HG02970 (cell line): ENCODE data around the gene SNHG17.
"Not testable (repeated sequence)": the region's sequence is repeated elsewhere in the genome, so short reads cannot be mapped to it uniquely, and the experiment has no call there.

ENCODE experiments used
- ATAC-seq: cut with Tn5 transposase; IDR thresholded peaks from one replicate; pipeline ENCODE4 v1.9.1; 2021; ENCODE audit warnings: mild to moderate bottlenecking, moderate library complexity, moderate number of reproducible peaks; ENCODE audit not compliant: unreplicated experiment, low FRiP score

The SNHG17 gene

DNA sequence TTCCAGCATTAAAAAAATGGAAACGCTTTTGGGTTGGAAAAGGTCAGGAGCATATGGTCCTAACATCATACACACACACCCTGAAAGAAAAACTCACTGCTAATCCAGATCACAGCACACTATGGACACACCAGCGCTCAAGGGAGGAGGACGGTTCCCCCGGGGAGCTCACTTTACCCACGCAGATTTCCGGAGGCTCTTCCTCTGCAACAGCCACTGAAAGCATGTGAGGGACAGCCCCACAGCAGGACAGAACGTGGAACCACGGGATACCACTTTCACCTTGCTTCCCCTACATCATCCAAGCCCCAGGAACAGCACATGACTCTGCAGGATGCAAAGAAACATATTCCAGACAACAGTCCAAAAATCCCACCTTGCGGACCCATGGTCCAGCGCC is 13.2 kb downstream of the SNHG17 start:
- no peak for ATAC-seq

DNA sequence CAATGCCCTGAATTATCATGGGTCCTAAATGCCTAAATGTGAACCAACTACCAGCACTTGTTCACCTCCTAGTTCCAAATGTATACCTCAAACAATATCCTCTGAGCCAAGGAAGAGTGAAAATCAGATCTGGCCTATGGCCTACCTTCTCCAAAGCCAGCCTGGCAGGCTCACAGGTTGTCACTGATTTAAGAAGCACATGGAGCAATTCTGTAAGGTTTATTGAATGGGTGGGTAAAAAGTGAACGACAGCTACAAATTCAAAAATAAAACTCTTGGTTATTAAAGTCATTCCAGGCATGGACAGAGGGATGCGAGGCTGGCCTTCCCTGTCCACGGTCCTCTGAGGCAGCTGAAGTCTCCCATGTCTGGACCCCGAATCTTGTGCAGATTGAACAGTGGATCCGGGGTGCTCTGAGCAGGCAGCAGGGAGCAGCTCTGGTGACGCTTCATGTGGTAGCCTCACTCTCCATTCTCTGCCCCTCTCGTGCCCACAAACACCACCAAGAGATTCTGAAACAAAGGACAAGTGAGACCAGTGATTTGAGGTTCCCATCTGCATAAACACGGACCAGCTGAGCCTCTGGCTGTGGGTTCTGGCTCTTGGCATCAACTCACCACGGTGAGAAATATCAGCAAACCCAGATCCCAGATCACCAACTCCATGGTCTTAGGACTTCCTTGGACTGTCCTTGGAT is 14.6 kb downstream of the SNHG17 start:
- ATAC-seq = no peak

DNA sequence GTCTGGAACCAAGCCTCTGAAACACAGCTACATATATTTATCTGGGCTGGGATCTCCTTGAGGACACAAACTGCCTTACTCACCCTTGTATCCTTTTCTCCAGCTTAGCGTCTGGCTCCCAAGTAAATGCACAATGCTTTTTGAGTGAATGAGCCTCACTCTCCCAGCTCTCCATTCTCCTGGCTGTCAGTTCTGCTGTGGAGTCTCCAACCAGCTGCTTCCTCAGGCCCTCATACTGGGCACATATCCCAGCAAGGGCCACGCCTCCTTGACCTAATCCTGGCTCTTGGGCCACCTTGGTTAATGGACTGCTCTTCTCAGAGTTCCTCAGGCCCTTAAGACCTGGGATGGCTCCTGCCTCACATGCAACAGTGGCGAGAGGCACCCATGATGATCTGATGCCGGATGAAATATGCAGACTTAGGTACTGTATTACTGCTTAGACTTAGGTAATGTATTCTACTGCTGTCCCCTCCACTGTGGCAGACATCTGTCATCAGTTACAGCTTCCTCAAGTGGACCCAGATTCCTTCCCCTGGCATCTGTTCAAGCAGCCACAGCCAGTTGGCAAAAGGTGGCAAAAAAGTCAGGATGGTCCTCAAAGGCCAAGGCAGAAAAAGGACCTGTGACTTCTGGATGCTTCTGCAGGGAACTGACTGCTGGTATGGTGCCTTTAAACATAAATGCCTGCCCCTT is 16.5 kb downstream of the SNHG17 start:
- no peak for ATAC-seq

DNA sequence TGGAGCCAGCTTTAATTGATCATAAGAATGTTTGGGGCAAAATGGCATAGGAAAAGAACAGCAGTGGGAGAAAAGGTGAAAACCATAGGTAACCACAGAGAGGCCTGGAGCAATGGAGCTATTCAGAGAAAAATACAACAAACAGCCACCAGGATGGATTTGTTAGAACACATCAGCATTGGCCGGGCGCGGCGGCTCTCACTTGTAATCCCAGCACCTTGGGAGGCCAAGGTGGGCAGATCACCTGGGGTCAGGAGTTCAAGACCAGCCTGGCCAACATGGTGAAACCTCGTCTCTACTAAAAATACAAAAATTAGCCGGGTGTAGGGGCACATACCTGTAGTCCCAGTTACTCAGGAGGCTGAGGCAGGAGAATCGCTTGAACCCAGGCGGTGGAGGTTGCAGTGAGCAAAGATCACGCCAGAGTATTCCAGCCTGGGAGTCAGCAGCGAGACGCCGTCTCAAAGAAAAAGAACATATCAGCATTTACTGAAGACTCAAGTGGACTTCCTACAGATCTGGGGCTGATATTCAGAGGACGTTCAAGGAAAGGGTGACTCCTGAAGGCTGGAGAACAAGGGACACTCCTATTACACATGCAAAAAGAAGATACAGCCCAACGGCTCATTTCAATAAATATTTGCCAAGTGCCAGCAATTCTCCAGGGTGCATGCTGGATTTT is 20.2 kb downstream of the SNHG17 start:
- ATAC-seq = no peak

DNA sequence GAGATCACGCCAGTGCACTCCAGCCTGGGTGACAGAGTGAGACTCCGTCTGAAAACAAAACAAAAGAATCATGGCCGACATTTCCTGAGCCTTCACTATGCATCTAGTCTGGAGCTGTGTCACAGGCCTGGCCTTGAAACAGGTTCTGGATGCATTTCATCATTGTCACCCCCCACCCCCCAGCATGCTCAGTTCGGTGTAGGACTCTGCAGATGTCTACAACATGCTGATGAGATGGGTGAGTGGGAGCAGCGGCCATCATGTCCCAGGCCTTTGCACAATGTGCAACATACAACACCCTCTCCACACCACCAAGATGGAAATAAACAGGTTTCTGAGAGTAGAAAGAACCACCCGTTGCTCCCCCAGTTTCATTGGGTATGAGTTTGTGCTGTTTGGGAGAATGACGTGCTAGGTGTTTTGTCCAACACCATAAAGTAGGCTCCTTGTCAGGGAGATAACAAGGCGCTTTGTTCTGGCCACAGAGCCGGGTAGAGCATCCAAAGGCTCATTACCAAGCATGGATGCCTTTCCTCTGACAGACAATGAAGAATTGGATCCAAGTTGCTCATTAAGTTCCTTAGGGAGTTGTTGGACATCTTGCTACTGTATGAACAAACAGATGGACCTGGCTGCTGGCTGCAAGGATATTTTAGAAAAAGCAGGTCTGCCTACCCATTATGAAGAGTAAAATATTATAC is 22.1 kb downstream of the SNHG17 start:
- no peak for ATAC-seq

DNA sequence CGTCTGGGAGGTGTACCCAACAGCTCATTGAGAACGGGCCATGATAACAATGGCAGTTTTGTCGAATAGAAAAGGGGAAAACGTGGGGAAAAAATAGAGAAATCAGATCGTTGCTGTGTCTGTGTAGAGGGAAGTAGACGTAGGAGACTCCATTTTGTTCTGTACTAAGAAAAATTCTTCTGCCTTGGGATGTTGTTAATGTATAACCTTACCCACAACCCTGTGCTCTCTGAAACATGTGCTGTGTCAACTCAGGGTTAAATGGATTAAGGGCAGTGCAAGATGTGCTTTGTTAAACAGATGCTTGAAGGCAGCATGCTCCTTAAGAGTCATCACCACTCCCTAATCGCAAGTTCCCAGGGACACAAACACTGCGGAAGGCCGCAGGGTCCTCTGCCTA is 27.3 kb downstream of the SNHG17 start:
- not testable (repeated sequence) for ATAC-seq

DNA sequence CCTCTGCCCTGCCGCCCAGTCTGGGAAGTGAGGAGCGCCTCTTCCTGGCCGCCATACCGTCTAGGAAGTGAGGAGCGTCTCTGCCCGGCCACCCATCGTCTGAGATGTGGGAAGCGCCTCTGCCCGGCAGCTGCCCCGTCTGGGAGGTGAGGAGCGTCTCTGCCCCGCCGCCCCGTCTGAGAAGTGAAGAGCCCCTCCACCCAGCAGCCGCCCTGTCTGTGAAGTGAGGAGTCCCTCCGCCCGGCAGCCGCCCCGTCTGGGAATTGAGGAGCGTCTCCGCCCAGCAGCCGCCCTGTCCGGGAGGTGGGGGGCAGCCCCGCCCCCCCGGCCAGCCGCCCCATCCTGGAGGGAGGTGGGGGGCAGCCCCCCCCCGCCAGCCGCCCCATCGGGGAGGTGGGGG is 27.8 kb downstream of the SNHG17 start:
- no peak for ATAC-seq

DNA sequence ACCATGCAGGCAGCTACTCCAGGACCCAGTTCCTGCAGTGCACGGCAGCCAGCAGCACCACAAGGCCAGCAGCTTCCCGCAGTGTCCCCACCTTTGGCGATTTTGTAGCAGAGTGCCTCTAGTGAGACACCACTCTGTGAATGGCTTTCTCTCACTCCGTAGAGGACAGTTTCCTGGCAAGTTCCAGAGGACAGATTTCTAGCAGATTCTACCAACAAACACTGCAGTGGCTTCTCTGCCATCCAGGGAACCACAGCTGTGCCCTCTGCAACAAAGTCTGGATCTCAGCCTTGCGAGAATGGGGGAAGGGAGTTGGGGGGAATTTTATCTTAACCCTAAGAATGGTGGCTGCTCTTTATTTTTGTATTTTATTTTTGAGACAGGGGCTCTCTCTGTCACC is 28.7 kb downstream of the SNHG17 start:
- ATAC-seq = no peak

DNA sequence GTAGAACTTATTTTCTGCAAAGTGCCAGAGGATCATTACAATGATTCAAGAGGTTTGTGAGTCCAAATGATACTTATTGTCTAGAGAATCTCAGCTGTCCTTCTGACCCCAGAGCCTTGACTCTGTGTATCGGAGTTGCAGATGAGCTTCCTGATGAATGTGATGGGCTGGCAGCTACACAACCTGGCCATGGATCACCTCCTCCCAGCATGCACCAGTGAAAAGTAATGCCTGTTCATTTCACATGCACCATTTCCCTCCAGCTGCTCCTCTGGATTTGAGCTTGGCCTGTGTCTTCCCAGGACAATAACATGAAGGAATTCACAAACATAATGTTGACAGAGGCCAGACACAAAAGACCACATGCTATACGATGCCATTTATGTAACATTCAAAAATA is 30.0 kb downstream of the SNHG17 start:
- no peak for ATAC-seq

DNA sequence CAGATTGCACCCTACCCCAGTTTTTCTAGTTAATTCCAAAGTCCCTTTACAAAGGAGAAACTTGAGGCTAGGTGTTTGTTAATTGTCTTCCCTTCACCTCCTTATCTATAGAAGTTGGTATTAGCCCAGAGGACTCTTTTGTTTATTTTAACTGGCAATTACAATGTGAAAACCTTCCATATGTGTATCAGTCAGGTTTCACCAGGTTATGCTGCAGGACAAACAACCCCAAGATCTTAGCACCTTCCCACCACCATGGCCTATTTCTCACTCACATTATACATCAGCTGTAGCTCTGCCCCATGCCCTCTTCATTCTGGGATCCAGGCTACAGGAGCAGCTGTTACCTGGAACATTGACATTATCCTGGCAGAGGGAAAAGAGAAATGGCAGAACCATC is 31.1 kb downstream of the SNHG17 start:
- no peak for ATAC-seq

DNA sequence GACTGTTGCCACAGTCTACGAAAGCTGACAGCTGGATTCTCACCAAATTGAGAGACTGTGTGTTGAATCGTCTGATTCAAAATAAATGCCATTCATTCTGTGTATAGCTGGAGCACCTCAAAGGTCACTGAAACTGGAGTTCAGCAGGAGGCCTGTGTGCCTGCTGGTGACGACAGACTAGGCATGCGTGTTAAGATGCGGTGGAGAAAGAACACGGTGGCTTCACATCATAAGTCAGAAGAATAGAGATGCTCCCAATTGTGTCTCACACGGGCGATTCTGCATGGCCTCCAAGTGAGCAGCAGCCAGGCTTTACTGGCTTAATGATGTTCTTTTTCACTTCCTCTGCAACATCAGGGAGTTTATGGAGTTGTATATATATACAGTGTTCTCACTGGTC is 32.3 kb downstream of the SNHG17 start:
- no peak for ATAC-seq

DNA sequence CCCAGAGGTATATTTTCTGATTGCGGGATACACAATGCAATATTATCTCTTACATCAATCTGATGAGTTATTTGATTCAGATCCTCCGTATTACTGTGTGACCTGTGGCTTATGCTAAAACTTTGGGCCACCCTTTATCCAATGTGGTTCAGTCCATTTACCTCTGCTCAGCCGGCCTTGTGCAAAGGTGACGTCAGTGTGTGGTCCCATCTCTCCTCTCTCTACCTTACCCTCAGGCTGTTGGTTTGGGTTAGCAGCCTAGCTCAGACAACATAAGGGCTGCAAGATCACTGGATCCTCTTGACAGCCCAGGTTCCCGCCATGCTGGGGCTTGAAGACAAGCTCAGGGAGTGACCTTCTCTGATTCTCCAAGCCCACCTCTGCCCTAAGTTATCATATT is 33.0 kb downstream of the SNHG17 start:
- no peak for ATAC-seq

DNA sequence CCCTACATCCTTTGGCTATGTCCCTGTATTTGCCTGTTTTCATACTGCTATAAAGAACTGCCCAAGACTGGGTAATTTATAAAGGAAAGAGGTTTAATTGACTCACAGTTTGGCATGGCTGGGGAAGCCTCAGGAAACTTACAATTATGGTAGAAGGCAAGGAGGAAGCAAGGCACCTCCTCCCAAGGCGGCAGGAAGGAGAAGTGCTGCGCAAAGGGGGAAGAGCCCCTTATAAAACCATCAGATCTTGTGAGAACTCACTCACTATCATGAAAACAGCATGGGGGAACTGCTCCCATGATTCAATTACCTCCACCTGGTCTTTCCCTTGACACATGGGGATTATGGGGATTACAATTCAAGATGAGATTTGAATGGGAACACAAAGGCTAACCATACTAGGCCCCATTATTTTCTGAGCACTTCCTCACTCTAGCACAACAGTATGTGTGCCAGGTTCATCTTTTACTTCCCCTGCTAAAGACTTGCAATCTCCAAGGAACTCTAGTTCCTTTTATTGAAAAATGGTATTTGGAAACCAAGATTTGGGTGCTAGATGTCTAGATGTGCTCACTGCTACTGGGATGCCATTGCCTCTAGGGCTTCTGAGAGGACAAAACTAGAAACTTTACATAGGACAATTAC is 39.3 kb downstream of the SNHG17 start:
- ATAC-seq = not testable (repeated sequence)

DNA sequence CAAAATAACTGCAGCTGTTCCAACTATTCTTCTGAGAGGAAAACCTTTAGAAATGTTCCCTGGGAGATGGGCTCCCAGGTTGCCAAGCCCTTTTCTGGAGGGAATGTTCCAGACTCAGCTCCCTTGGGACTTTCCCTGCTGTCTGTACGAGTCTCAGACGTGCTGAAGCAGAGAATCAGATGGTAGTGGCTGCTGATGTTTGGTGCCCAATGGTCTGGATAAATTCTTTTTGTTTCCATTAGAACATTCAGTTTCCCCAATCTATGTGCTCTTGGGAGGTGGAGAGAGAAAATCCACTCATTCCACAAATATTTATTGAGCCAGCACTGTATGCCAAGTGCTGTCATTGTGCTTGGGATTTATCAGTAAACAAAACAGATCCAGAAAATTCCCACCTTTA is 40.0 kb downstream of the SNHG17 start:
- no peak for ATAC-seq

DNA sequence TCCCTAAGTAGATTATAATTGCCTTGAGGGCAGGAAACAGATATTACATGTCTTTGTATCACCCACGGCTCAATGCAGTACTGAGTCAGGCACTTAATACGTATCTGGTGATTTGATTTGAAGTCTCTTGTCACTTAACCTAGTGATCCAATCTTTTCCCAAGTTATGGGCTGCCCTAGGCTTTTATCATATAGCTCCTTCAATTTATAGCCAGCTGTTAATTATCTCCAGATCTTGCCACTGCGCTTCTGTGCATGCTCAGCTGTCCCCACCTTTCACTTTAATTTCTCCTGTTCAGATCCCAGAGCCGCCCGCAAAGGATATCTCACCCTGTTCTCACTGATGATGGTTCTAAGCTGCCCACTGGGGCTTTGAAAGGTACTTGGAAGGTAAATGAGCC is 41.9 kb downstream of the SNHG17 start:
- ATAC-seq = no peak

DNA sequence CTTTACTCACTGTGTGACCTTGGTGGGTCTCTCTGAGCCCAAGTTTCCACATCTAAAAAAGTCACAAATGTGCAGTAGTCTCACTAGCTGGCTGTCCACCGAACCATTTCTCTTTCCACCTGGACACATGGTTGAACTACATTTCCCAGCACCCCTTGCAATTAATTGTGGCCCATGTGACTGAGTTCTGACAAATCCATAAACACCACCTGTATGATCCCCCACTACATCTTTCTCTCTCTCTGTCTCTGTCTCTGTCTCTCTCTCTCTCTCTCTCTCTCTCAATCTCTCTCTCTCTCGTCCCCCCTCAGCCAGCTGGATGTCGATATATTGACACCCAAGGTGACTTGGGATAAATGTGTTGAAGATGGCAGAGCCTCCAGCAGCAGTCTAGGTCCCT is 42.8 kb downstream of the SNHG17 start:
- no peak for ATAC-seq

DNA sequence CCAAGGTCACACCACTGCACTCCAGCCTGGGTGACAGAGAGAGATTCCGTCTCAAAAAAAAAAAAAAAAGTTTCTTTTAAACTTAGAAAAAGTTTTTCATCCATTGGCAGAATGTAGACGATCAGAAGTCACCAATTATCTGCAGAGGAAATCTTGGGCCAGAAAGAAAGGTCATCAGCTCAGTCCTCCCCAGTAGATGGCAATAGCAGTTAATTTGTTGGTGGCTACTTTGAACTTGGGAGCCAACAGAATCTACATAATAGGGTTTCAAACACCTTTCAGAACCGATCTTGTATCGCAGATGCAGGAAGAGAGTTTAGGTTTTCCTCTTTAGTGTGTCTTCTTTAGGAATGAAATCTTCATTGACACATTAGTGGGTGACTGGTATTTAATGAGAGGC is 47.2 kb downstream of the SNHG17 start:
- no peak for ATAC-seq

DNA sequence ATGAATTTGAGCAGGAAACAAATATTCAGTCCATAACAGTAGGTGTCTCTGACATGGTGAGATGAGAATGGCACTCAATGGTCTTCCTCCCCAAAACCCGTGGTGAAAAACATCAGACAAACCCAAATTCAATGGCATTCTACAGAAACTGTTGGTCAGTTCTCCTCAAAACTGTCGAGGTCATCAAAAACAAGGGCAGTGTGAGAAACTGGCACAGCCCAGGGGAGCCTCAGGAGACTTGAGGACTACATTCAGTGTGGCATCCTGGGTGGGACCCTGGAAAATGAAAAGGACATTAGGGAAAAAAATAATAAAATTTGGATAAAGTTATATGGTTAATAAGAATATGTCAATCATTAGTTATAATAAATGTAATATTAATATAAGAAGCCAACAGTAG is 48.3 kb downstream of the SNHG17 start:
- no peak for ATAC-seq

DNA sequence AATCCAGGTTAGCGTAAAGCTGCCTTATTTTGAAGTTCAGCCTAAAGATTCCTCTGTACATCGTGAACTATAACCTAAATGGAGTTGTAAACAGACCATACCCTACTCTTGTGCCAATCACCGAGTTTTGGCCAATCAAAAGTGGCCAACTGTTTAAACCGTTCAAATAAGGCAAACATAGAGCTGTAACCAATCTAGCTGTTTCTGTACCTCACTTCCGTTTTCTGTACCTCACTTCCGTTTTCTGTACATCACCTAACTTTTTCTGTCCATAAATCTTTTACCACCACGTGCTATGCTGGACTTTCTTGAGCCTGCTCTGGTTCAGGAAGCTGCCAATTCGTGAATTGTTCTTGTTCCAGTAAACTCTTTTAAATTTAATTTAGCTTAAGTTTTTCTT is 49.1 kb downstream of the SNHG17 start:
- no peak for ATAC-seq

DNA sequence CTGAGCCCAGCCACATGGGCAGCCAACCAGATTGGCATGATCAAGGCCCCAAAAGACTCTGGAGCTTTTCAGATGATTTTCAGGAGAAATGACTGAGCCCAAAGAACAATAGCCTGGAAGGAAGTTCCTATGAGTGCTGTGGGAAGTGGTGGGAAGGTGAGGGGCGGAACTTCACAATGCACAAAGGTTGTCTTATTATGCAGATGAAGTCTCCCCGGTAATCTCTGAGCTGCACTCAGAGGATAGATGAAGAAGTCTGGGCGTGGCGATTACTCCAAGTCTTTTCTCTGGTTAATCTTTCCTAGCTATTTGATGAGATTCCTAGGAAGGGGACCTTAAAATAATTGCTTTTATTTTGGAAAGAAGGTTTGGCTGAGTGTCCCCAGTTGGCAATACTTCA is 52.0 kb downstream of the SNHG17 start:
- no peak for ATAC-seq

DNA sequence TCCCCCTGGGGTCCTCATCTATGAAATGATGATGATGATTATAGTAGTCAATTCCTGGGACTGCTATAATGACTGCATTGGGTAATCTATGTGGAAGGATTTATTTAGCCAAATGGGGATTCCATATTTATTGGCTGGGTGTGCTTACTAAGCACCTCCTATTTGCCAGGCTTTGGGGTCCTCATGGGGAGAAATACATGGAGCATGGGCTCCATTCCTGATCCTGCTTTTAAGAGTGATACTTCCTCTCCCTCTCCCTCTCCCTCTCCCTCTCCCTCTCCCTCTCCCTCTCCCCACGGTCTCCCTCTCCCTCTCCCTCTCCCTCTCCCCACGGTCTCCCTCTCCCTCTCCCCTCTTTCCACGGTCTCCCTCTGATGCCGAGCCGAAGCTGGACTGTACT is 57.3 kb downstream of the SNHG17 start:
- ATAC-seq = not testable (repeated sequence)
